ENCODE data around the gene CKS1B. TPM values are rescaled to one million over a fixed set of nuclear protein-coding genes. Genes with fewer than 3 reads are reported as not detected.
A peak's percentile ranks its signal among the peaks of the same experiment; 100 is the strongest.
"Not testable (repeated sequence)": the region's sequence is repeated elsewhere in the genome, so short reads cannot be mapped to it uniquely, and the experiment has no call there.

CKS1B gene
- total and polyA plus RNA-seq, 9 of the 15 experiments (the other 6 are each of a cell fraction or from before 2014, with no cell fraction given) = 215 to 1,103 (median 460) TPM

DNA sequence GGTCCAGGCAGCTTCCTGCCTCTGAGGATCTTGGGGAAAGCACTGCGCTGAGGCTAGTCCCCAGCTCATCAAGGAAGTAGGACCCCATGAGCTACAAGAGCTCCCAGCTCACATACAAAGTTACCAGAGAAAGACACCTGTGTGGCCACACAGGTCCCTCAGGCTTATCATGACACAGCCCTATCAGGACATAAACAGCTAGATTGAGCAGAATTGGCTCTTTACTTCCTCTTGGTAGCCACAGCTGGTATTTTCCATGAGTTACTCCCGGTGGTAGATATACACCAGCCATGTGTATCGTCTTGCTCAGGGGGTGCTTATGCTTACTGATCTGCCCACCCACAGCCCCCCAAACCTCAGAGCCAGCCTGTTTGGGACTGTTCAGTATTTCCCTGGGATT lies 20.1 kb downstream of the CKS1B start (continued):
- TF ChIP-seq E2F8 (IDR thresholded peaks at IDR 0.05; ENCODE audit: low read depth, partially characterized antibody) = no peak
- 0 out of 4 replicates have a peak, but pooled peaks of 1 of the 2 experiments have one; percentile 13 for TF ChIP-seq HDAC1 (IDR thresholded peaks at IDR 0.05)

- peak in 2 of 4 experiments; percentile 73 to 82 for DNase-seq (ENCODE audit: extremely low read depth in 1 of 4, low spot score in 3 of 4)
- peaks cover 48 to 53% of the 10 kb centered on the region in 2 experiments for H3K4me1 ChIP-seq (replicated peaks in 1 of 2; ENCODE audit: control insufficient read depth in 2 of 2, insufficient read depth in 2 of 2, low read length in 2 of 2)
- TF ChIP-seq ATF7 (IDR thresholded peaks at IDR 0.05) (peak; percentile 41; the same call in 1 of the 2 replicates), CEBPB (tag; IDR thresholded peaks at IDR 0.05) (peak; percentile 90), CEBPG (CRISPR knock-in tag; IDR thresholded peaks at IDR 0.05) (peak; percentile 60; the same call in 1 of the 2 replicates), CEBPG (tag; conservative IDR thresholded peaks at IDR 0.05 in 1 of 2, IDR thresholded peaks at IDR 0.05 in 1 of 2) (peak in 1 of 2 experiments; percentile 58; a peak in 2 of 4 replicates), MXI1 (IDR thresholded peaks at IDR 0.05; ENCODE audit: low read depth, low read length) (peak; percentile 63; the same call in 1 of the 2 replicates), ZNF316 (IDR thresholded peaks at IDR 0.05) (peak; percentile 78), BRD9 (IDR thresholded peaks at IDR 0.05; ENCODE audit: low read depth, partially characterized antibody) (peak; percentile 56), MYNN (IDR thresholded peaks at IDR 0.05) (peak; percentile 99), MYNN (CRISPR knock-in tag; IDR thresholded peaks at IDR 0.05) (peak; percentile 94), ZNF384 (IDR thresholded peaks at IDR 0.05; ENCODE audit: low read depth, low read length) (peak; percentile 98), NFE2 (IDR thresholded peaks at IDR 0.05; ENCODE audit: low read depth) (peak; percentile 56; the same call in 1 of the 2 replicates), CSDE1 (IDR thresholded peaks at IDR 0.05) (peak in 1 of 2 experiments; percentile 78; a peak in 2 of 4 replicates), SMARCE1 (IDR thresholded peaks at IDR 0.05) (peak; percentile 49; the same call in 1 of the 2 replicates), TRIM24 (IDR thresholded peaks at IDR 0.05) (peak in 1 of 2 experiments; percentile 20; a peak in 1 of 4 replicates)
- TF ChIP-seq, protein P1, sequence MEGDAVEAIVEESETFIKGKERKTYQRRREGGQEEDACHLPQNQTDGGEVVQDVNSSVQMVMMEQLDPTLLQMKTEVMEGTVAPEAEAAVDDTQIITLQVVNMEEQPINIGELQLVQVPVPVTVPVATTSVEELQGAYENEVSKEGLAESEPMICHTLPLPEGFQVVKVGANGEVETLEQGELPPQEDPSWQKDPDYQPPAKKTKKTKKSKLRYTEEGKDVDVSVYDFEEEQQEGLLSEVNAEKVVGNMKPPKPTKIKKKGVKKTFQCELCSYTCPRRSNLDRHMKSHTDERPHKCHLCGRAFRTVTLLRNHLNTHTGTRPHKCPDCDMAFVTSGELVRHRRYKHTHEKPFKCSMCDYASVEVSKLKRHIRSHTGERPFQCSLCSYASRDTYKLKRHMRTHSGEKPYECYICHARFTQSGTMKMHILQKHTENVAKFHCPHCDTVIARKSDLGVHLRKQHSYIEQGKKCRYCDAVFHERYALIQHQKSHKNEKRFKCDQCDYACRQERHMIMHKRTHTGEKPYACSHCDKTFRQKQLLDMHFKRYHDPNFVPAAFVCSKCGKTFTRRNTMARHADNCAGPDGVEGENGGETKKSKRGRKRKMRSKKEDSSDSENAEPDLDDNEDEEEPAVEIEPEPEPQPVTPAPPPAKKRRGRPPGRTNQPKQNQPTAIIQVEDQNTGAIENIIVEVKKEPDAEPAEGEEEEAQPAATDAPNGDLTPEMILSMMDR (IDR thresholded peaks at IDR 0.05 in 2 of 3, conservative IDR thresholded peaks at IDR 0.05 in 1 of 3; ENCODE audit: insufficient read depth in 2 of 3, low read depth in 1 of 3, low read length in 3 of 3) = peak; percentile 54 to 65 (median 58); a peak in 5 of 6 replicates
Observed at GRCh38 chr1:154995301-154995983, 21.0 kb downstream of the CKS1B start.

More at GRCh38 chr1:154995301-154995983, 21.0 kb downstream of the CKS1B start:
- H4K20me1 ChIP-seq (replicated peaks; ENCODE audit: control insufficient read depth, insufficient read depth, low read length); H3K79me2 ChIP-seq (ENCODE audit: control insufficient read depth, insufficient read depth, low read length); H3K27me3 ChIP-seq (ENCODE audit: control insufficient read depth in 2 of 2, insufficient read depth in 2 of 2, low read length in 2 of 2); BruUV-seq (replicated peaks); FAIRE-seq; H3K9me1 ChIP-seq (ENCODE audit: control insufficient read depth, insufficient read depth, low read length); H2AFZ ChIP-seq (ENCODE audit: low read depth, low read length); H3K9ac ChIP-seq (ENCODE audit: insufficient read depth in 1 of 2, low read depth in 2 of 2, low read length in 2 of 2); H3K4me2 ChIP-seq (ENCODE audit: insufficient read depth, low read length); H3K4me3 ChIP-seq; in situ Hi-C loops (cut with MboI); H3K9me3 ChIP-seq (replicated peaks; ENCODE audit: control insufficient read depth, insufficient read depth, low read depth, low read length): not testable (repeated sequence)
- intact Hi-C loops (cut with micrococcal nuclease) = loop anchor here (2.0 kb wide), 1 partner anchor 41 kb away; no protein-coding TSS in a partner anchor
- H3K36me3 ChIP-seq (ENCODE audit: control insufficient read depth, insufficient read depth, low read length) = peaks cover 11% of the 10 kb centered on the region; the same call in 2 of the 3 replicates
- peak; percentile 3; the same call in 2 of the 3 replicates for ATAC-seq
- peak overlapping the region; percentile 73; the same call in 2 of the 3 replicates for H3K27ac ChIP-seq (ENCODE audit: extremely low read depth, low read depth, low read length)
- POLR2A ChIA-PET = interaction anchor here (0.6 to 8.2 kb wide), 4 partner anchors 11 to 837 kb away, joined by 3 to 80 read pairs (median 22); partner anchors contain the start of genes ADAM15, CKS1B and FLAD1
- WGBS (ENCODE audit: insufficient coverage, low coverage, missing lambda C conversion rate) = 50% methylated on average over 7 of the region's 13 CpGs
- CTCF ChIA-PET (ENCODE audit: low intra/inter-chr PET ratio) = interaction anchor here (0.8 to 1.1 kb wide), 3 partner anchors 20 to 39 kb away, joined by 3 to 4 read pairs (median 4); partner anchors contain the start of genes PBXIP1 and PYGO2
